Activated T-helper 1 cell treated with anti-CD3 and anti-CD28 coated beads, Interleukin-12 subunit alpha, Interleukin-12 subunit beta, Interleukin-2, Interleukin-4 antibody, amounts not matched to agents 30 ng/mL and 10 ng/mL and 1 ng/mL, durations not matched to agents 14 hours and 24 hours and 36 hours (primary cell): Measurements from ENCODE around the gene PCBD1. TPM values are rescaled to one million over a fixed set of nuclear protein-coding genes. Genes with fewer than 3 reads are reported as not detected.

ENCODE experiments used
- DNase-seq: peaks from one replicate; pipeline ENCODE4 v3.0.0; 2021; ENCODE audit warnings: low spot score
- H3K27ac Mint-ChIP-seq: one replicate; pipeline ENCODE4 v1.8.0; 2021; ENCODE audit warnings: mild to moderate bottlenecking, mixed read lengths
- H3K27me3 Mint-ChIP-seq: one replicate; pipeline ENCODE4 v1.8.0; 2022; ENCODE audit warnings: mild to moderate bottlenecking, moderate library complexity, mixed read lengths; ENCODE audit not compliant: insufficient read depth
- H3K36me3 Mint-ChIP-seq: one replicate; pipeline ENCODE4 v1.8.0; 2021; ENCODE audit warnings: low read depth, mixed read lengths
- H3K4me1 Mint-ChIP-seq: one replicate; pipeline ENCODE4 v1.8.0; 2021; ENCODE audit warnings: low read depth, mixed read lengths
- H3K4me3 Mint-ChIP-seq: one replicate; pipeline ENCODE4 v1.8.0; 2021; ENCODE audit warnings: mild to moderate bottlenecking, moderate library complexity, mixed read lengths
- H3K9me3 Mint-ChIP-seq: one replicate; pipeline ENCODE4 v1.8.0; 2021; ENCODE audit warnings: mixed read lengths
- intact Hi-C: fragments of 100-400 bp; cut with micrococcal nuclease; formaldehyde crosslinking; loops from one replicate; pipeline ENCODE4 v1.15.1; 2024
- total RNA-seq: library from RNA; stranded (reverse); gene quantifications from 2 replicates; pipeline ENCODE4 v1.2.3, GENCODE V29; 2022

Gene PCBD1
- total RNA-seq, 1 donor from 2014 or later: 49.3 TPM

DNA sequence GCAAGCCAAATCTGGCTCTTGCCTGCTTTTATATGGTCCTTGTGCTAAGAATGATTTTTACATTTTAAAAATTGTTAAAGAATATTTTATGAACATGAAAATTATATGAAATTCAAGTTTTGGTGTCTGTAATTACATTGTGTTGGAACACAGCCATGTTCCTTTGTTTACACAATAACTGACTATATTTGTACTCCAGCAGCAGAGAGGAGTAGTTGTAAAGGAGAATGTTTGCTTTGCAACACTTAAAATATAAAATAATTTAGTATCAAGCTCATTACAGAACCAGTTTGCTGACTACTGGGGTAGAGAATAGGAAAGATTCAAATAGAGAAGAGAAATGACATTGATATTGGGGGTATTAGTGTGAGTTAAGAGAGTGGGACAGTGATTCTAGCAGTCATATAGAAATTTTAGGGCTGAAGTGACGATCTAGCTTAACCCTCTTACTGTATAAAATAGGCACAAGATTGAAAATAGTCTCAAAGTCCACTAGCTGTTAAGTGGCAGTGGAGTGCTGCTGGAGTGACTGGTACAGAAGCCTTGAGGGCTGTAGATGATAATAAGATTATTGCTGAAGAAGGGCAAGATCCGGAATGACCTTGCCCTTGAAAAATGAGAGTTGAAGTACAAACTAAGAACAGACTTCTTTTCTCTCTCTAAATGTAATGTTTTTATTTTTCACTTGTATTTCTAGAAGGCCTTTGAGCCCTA lies 44.4 kb downstream of the PCBD1 start:
- peaks cover 12% of the 10 kb centered on the region for H3K4me1 Mint-ChIP-seq
- H3K27me3 Mint-ChIP-seq: no peaks in the 10 kb centered on the region
- intact Hi-C loops: no loop called here
- H3K27ac Mint-ChIP-seq: no peak overlapping the region
- no peak overlapping the region for H3K4me3 Mint-ChIP-seq
- peaks cover 19% of the 10 kb centered on the region for H3K36me3 Mint-ChIP-seq
- no peak for DNase-seq
- peaks cover 4% of the 10 kb centered on the region for H3K9me3 Mint-ChIP-seq

DNA sequence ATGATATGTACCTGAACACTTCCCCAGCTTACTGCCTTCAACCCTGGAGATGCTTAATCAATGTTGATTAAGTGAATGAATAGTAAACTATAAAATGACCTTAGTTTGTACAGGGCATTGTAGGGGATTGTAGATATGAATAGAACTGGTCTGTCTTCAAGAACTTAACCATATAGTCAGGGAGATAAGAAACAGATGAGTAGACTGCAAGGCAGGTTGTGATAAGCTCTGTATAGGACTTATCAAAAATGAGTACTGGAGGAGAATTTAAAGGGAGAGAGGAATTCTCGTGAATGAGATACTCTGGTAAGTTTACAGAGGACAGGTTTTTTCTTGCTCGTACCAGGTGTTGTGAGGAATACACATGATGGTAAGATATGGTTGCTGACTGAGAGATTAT lies 45.0 kb downstream of the PCBD1 start:
- intact Hi-C loops: no loop called here
- no peak overlapping the region for H3K4me3 Mint-ChIP-seq
- no peaks in the 10 kb centered on the region for H3K27me3 Mint-ChIP-seq
- H3K27ac Mint-ChIP-seq: no peak overlapping the region
- H3K4me1 Mint-ChIP-seq: peaks cover 14% of the 10 kb centered on the region
- DNase-seq: no peak
- H3K9me3 Mint-ChIP-seq: peaks cover 4% of the 10 kb centered on the region
- H3K36me3 Mint-ChIP-seq: peaks cover 21% of the 10 kb centered on the region

DNA sequence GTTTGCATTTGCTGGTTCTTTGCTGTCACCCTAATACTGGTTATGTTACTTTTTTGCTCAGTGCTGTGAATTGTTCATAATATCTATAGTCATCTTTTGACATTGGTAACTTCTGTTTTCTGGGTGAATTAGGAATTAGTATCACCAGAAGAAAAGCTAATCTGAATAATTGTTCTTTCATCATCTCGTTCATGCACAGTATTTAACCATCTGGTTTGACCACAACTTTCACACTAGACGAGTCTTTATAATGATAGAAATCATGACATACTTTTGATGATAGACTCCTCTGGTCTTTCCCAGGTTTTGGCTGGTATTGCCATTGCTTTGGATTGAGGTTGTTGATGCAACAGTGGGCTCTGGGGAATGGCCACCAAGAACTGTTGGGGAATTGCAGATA lies 47.5 kb downstream of the PCBD1 start:
- H3K9me3 Mint-ChIP-seq: peaks cover 4% of the 10 kb centered on the region
- intact Hi-C loops: no loop called here
- H3K27me3 Mint-ChIP-seq: no peaks in the 10 kb centered on the region
- no peak overlapping the region for H3K4me3 Mint-ChIP-seq
- no peak for DNase-seq
- H3K27ac Mint-ChIP-seq: no peak overlapping the region
- H3K4me1 Mint-ChIP-seq: peaks cover 18% of the 10 kb centered on the region
- peaks cover 27% of the 10 kb centered on the region for H3K36me3 Mint-ChIP-seq

DNA sequence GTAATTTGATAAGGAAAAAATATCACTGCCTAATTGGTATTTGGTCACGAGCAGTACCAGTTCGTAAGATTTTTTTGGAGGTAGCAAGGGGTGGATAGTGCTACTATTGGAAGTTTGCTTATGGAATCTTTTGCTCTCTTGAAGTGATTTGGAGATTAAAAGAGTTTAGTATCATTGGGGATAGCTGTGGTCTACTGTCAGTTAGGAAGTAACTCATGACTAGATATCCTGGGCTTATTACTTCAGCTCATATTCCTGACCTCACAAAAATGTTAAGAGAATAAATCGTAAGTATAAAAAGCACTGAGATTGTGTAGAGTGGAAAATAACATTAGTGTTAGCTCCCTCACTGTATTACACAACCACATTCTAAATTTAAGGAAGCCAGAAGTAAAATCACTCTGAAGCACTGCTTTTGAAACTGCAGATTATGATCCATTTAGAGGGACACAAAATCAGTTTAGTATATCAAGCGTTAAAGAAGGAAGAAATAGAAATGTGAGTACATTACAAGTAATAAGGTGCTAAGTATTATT lies 50.0 kb downstream of the PCBD1 start:
- intact Hi-C loops: no loop called here
- Mint-ChIP-seq H3K4me3 (no peak overlapping the region), H3K4me1 (peaks cover 35% of the 10 kb centered on the region), H3K9me3 (peaks cover 4% of the 10 kb centered on the region), H3K27me3 (no peaks in the 10 kb centered on the region), H3K27ac (no peak overlapping the region), H3K36me3 (peaks cover 33% of the 10 kb centered on the region)
- DNase-seq: no peak

DNA sequence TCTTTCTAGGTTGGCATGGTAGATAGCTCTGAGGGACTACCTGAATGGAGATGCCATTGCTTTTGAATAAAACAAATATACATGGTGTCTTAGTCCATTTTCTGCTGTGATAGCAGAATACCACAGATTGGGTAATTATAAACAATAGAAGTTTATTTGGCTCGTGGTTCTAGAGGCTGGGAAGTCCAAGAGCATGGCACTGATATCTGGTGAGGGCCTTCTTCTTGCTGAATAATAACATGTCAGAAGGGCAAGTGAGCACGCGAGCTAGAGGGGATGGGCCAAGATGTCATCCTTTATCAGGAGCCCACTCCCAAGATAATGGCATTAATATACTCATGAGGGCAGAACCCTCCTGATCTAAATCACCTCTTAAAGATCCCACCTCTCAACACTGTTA lies 50.7 kb downstream of the PCBD1 start:
- Mint-ChIP-seq H3K27ac (no peak overlapping the region), H3K4me3 (no peak overlapping the region), H3K36me3 (peaks cover 32% of the 10 kb centered on the region), H3K9me3 (peaks cover 4% of the 10 kb centered on the region), H3K4me1 (peaks cover 42% of the 10 kb centered on the region), H3K27me3 (no peaks in the 10 kb centered on the region)
- intact Hi-C loops: no loop called here
- DNase-seq: no peak

DNA sequence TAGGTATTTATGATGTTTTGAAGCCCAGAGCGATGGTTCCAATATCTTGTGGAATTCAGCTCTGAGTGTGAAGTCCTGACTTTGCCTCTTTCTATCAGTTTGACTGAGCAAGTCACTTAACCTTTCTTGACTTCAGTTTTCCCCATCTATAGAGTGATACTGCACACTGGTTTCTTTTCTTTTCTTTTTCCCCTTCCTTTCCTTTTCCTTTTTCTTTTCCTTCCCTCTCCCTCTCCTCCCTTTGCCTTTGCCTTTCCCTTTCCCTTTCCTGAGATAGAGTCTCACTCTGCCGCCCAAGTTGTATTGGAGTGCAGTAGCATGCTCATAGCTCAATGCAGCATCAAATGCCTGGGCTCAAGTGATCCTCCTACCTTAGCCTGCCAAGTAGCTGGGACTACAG lies 52.0 kb downstream of the PCBD1 start:
- H3K4me1 Mint-ChIP-seq: peaks cover 42% of the 10 kb centered on the region
- H3K9me3 Mint-ChIP-seq: no peaks in the 10 kb centered on the region
- intact Hi-C loops: no loop called here
- peaks cover 26% of the 10 kb centered on the region for H3K36me3 Mint-ChIP-seq
- H3K27me3 Mint-ChIP-seq: no peaks in the 10 kb centered on the region
- H3K27ac Mint-ChIP-seq: peak overlapping the region; percentile 71
- no peak for DNase-seq
- H3K4me3 Mint-ChIP-seq: no peak overlapping the region

DNA sequence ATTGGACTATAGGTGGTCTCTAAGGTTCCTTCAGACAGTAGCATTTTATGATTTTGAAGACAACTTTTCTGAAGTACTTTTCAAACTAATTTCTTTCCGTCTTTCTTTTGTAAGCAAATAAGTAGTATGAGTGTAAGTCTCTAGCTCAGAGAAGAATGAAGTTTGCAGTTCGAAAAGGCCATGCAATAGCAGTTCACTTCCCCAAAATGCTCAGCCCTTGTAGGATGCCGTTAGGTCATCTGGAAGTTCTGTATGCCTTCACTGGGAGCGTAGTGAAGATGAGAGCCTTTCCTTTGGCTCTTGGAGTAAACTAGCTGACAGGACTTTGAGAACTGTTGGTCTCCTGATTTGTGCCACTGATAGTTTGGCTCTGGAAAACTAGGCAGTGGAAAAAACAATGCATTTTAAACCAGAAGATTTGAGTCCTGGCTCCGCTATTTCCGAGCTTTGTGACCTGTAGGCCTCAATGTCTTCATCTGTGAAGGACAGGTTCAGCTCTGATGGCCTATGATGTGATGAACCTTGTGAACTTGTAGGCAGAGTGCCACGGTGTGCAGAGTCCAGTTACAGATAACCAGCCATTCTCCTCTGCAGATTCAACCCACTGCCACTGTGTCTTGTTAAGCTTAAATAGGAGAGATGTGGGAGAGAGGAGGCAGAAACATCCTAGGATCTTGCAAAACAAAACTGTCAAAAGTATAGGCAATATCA lies 53.8 kb downstream of the PCBD1 start:
- DNase-seq: no peak
- Mint-ChIP-seq H3K27ac (peak overlapping the region; percentile 49), H3K27me3 (no peaks in the 10 kb centered on the region), H3K36me3 (peaks cover 22% of the 10 kb centered on the region), H3K4me1 (peaks cover 37% of the 10 kb centered on the region), H3K9me3 (no peaks in the 10 kb centered on the region), H3K4me3 (no peak overlapping the region)
- intact Hi-C loops: loop anchor here (5.0 kb wide), 1 partner anchor 257 kb away; no protein-coding TSS in a partner anchor

DNA sequence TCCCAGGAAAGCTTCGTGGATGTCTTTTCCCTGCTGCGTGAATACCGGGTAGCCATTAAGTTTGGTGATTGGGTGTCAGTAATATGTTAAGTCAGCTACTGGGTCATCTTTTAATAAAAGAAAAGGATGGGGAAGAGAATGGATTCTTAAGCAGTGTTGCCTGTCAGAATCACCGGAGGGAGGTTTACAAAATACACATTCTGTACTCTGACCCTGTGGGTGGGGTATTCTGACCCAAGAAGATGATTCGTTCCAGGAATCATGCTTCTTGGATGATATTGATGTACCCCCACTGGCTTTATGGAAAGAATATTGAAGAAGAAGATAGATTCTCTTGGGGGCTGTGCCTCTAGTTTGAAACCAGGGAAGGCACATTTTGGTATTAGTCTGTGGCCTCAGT lies 54.3 kb downstream of the PCBD1 start:
- DNase-seq: no peak
- peaks cover 22% of the 10 kb centered on the region for H3K36me3 Mint-ChIP-seq
- H3K4me1 Mint-ChIP-seq: peaks cover 37% of the 10 kb centered on the region
- intact Hi-C loops: loop anchor here (5.0 kb wide), 1 partner anchor 257 kb away; no protein-coding TSS in a partner anchor
- H3K27me3 Mint-ChIP-seq: no peaks in the 10 kb centered on the region
- H3K9me3 Mint-ChIP-seq: no peaks in the 10 kb centered on the region
- peak overlapping the region; percentile 49 for H3K27ac Mint-ChIP-seq
- peak overlapping the region; percentile 13 for H3K4me3 Mint-ChIP-seq

DNA sequence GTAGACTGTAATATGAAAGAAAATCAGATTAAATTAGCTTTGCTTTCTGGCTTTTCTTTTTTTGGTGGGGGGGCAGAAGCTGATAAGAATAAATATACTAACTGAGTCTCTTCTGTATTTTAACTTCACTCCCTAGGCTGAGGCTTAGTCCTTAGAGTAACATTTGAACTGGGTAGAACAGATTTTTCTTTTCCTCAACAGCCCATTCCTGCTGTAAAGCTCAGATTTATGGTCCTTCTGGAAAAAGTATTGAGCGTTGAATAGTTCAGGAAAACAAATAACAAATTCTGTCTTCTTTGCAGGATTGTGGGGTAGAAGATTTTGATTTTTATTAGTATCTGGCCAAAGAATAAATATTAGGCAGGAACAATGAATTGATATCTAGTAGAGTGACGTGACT lies 54.8 kb downstream of the PCBD1 start:
- Mint-ChIP-seq H3K27me3 (no peaks in the 10 kb centered on the region), H3K27ac (peak overlapping the region; percentile 71), H3K9me3 (no peaks in the 10 kb centered on the region), H3K4me3 (peak overlapping the region; percentile 31), H3K4me1 (peaks cover 37% of the 10 kb centered on the region), H3K36me3 (peaks cover 22% of the 10 kb centered on the region)
- DNase-seq: no peak
- intact Hi-C loops: loop anchor here (1.0 to 5.0 kb wide), 4 partner anchors 15 to 256 kb away; no protein-coding TSS in a partner anchor

Other genes with a start within 250 kb of the PCBD1 start
- 0.21 and 0.37 TPM in 2 replicates for gene ADAMTS14, start 216.1 kb downstream of the PCBD1 start, total RNA-seq
- not detected in 2 replicates for gene TBATA, start 103.2 kb downstream of the PCBD1 start, total RNA-seq
- gene SGPL1, start 72.6 kb downstream of the PCBD1 start, total RNA-seq: 72.9 and 79.0 TPM in 2 replicates